Psoas muscle (tissue), 8 donors: Measurements from ENCODE around the gene PYGM. TPM values are rescaled to one million over a fixed set of nuclear protein-coding genes. Genes with fewer than 3 reads are reported as not detected.

Experiments used
- ATAC-seq, 4 donors: fragments of 200-7000 bp; cut with Tn5 transposase; one replicate each; pipeline ENCODE4 v1.9.1; 2020; ENCODE audit warnings: moderate library complexity in 3 of 4, mild to moderate bottlenecking in 2 of 4
- DNase-seq, 2 donors: peaks; one replicate each; pipeline ENCODE4 v3.0.0-alpha.2; 2020
- H3K27ac ChIP-seq: fragments of 200-600 bp; one replicate; pipeline ENCODE4 v1.8.0; 2022
- H3K27me3 ChIP-seq, 3 donors: fragments of 200-600 bp in 1 of 3; one replicate each; pipeline versions ENCODE4 v1.6.1 to v1.8.0; 2013 to 2022; ENCODE audit warnings: low read length in 2 of 3, mild to moderate bottlenecking in 2 of 3, moderate library complexity in 1 of 3; ENCODE audit not compliant: insufficient read depth in 3 of 3
- H3K36me3 ChIP-seq, 2 donors: fragments of 200-600 bp in 1 of 2; one replicate each; pipeline versions ENCODE4 v1.6.1 to v1.8.0; 2013 to 2022; ENCODE audit warnings: low read depth in 1 of 2, mild to moderate bottlenecking in 1 of 2, moderate library complexity in 1 of 2; ENCODE audit not compliant: insufficient read depth in 1 of 2
- H3K4me1 ChIP-seq: fragments of 200-600 bp; one replicate; pipeline ENCODE4 v1.8.0; 2022
- H3K4me3 ChIP-seq: fragments of 200-600 bp; one replicate; pipeline ENCODE4 v1.8.0; 2022; ENCODE audit warnings: mild to moderate bottlenecking
- H3K9me3 ChIP-seq: fragments of 200-600 bp; one replicate; pipeline ENCODE4 v1.8.0; 2022
- WGBS, 3 donors: extraction: QIAGEN DNeasy Blood & Tissue Kit; methylation state at CpG; one replicate each; pipeline versions ENCODE4 v1.1.6 to v1.1.7; 2013; 5-methylcytosine and 5-hydroxymethylcytosine counted together
- intact Hi-C, 2 donors: fragments of 100-400 bp; cut with DNase I; formaldehyde crosslinking; loops; one replicate each; pipeline versions ENCODE4 v1.11.0 to v1.14.2; 2022
- polyA plus RNA-seq, 3 donors: library from polyadenylated mRNA; stranded (reverse); fragments of 200-250 nt; gene quantifications; one replicate each; pipeline ENCODE4 v1.2.3, GENCODE V29; 2013
- total RNA-seq, 4 donors: library from RNA; stranded (reverse); fragmentation: NEBNext Ultra II Directional in 2 of 4; extraction: Animal tissue kit (Norgen Biotek cat#: 25700) in 2 of 4; gene quantifications; one replicate each; pipeline versions ENCODE4 v1.2.1 to v1.2.4, GENCODE V29; 2021 to 2023
- TF ChIP-seq, protein P1 (sequence below): fragments of 200-600 bp; IDR thresholded peaks from one replicate; pipeline ENCODE4 v1.8.0; 2022; ENCODE audit warnings: antibody characterized with exemption
- donor health status: healthy with polysubstance abuse.
- donor health status: DM: no; HTN: no; CAD: no; lungs with moderate emphysema.
- donor health status: Bipolar disorder and iron deficiency.
- donor health status: healthy.
- donor health status: DM: yes; HTN: yes; CAD: no.
- donor health status: DM: no; HTN: no; CAD: no.
- donor health status: DM: no; HTN: no; CAD: no.
- donor health status: DM: yes; HTN: yes; CAD: no.

The PYGM gene
- total and polyA plus RNA-seq, 7 donors = 511 to 2,203 (median 1,729) TPM

DNA sequence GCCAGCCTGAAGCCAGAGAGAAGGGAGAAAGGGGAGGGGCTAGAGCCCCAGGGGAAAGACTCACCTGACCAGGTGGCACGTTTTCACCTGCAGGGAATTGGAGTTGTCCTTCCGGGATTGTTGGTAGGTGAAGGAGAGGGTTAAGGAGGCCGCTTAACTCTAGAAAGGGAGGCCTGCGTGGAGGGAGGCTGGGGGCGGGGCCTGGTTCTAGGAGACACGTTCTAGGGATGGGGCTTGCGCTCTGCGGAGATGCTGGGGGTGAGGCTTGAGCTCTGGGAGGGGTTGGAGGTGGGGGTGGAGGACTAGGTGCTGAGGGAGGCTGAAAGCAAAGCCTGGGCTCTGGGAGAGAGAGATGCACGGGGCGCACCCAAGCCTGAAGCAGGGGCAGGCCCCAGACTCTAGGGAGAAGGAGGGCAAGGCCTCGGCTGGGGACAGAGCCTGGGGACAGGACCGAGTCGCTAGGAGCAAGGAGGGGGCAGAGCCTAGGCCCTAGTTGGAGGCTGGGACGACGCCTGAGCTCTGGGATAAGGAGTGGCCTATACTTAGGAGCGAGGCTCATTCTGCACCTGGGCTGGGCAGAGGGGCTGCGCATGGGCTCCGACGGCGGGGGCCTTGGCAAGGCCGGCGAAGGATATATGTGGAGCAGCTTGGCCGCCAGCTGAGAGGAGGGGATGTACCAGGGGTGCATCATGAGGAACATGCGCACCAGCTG, 18.2 kb downstream of the PYGM start:
- no peaks in the 10 kb centered on the region for H3K9me3 ChIP-seq
- peaks cover 0 to 3% of the 10 kb centered on the region in 2 donors for H3K36me3 ChIP-seq
- peaks cover 33% of the 10 kb centered on the region for H3K4me1 ChIP-seq
- 69 to 77% (median 70%) methylated on average over 24 of the region's 24 CpGs for WGBS, 3 donors
- TF ChIP-seq, protein P1, sequence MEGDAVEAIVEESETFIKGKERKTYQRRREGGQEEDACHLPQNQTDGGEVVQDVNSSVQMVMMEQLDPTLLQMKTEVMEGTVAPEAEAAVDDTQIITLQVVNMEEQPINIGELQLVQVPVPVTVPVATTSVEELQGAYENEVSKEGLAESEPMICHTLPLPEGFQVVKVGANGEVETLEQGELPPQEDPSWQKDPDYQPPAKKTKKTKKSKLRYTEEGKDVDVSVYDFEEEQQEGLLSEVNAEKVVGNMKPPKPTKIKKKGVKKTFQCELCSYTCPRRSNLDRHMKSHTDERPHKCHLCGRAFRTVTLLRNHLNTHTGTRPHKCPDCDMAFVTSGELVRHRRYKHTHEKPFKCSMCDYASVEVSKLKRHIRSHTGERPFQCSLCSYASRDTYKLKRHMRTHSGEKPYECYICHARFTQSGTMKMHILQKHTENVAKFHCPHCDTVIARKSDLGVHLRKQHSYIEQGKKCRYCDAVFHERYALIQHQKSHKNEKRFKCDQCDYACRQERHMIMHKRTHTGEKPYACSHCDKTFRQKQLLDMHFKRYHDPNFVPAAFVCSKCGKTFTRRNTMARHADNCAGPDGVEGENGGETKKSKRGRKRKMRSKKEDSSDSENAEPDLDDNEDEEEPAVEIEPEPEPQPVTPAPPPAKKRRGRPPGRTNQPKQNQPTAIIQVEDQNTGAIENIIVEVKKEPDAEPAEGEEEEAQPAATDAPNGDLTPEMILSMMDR = no peak
- no peak for DNase-seq
- no peak for ATAC-seq
- intact Hi-C loops = loop anchor here in 1 of 2 donors (5.0 kb wide), 1 partner anchor 54 kb away; no protein-coding TSS in a partner anchor
- H3K4me3 ChIP-seq = peak overlapping the region; percentile 76
- H3K27ac ChIP-seq = no peak overlapping the region
- no peaks in the 10 kb centered on the region for H3K27me3 ChIP-seq

GRCh38 chr11:64739871-64740270, 19.9 kb downstream of the PYGM start:
- H3K36me3 ChIP-seq = peaks cover 0 to 6% of the 10 kb centered on the region in 2 donors
- H3K9me3 ChIP-seq = no peaks in the 10 kb centered on the region
- H3K27ac ChIP-seq = no peak overlapping the region
- TF ChIP-seq, protein P1 = no peak
- H3K4me1 ChIP-seq = peaks cover 17% of the 10 kb centered on the region
- no peak overlapping the region for H3K4me3 ChIP-seq
- 94 to 98% (median 97%) methylated on average over 12 of the region's 12 CpGs for WGBS, 3 donors
- H3K27me3 ChIP-seq = no peaks in the 10 kb centered on the region
- intact Hi-C loops = loop anchor here in 1 of 2 donors (5.0 kb wide), 1 partner anchor 53 kb away; no protein-coding TSS in a partner anchor
- no peak for DNase-seq
- no peak for ATAC-seq

DNA sequence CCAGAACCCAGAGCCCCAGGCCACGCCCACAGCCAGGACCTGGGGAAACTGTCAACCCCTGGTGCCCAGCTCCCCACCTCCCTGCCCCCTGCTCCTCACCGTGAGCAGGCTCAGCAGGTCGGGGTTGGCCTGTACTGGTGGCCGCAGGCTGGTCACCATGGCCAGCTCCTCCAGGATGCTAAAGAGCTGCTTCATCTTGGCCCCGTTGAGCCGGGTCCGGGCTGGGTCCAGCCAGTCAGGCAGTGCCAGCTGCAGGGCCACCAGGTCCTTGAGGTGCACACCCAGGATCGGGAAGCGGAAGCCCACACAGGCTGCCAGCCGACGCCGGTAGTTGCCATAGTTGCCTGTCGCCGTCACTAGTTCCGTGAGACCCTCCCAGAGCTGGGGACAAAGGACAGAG, 23.1 kb downstream of the PYGM start:
- ATAC-seq (no peak), DNase-seq (no peak)
- WGBS, 3 donors = 92 to 93% (median 93%) methylated on average over 15 of the region's 15 CpGs
- Histone ChIP-seq H3K36me3 (peaks cover 0 to 11% of the 10 kb centered on the region in 2 donors), H3K4me3 (no peak overlapping the region), H3K9me3 (no peaks in the 10 kb centered on the region), H3K27me3 (no peaks in the 10 kb centered on the region), H3K27ac (no peak overlapping the region), H3K4me1 (no peaks in the 10 kb centered on the region)
- intact Hi-C loops = no loop called here
- TF ChIP-seq, protein P1 = no peak

- Histone ChIP-seq H3K27me3 (no peaks in the 10 kb centered on the region), H3K9me3 (no peaks in the 10 kb centered on the region), H3K36me3 (peaks cover 0 to 11% of the 10 kb centered on the region in 2 donors), H3K27ac (no peak overlapping the region), H3K4me1 (no peaks in the 10 kb centered on the region), H3K4me3 (no peak overlapping the region)
- WGBS, 3 donors = 70 to 89% (median 85%) methylated on average over 9 of the region's 9 CpGs
- DNase-seq = no peak
- no peak for ATAC-seq
- TF ChIP-seq, protein P1 = no peak
- intact Hi-C loops = no loop called here
Measured at GRCh38 chr11:64735725-64736259, 24.0 kb downstream of the PYGM start.
